Measurements from ENCODE around the gene OR2L3. TPM values are rescaled to one million over a fixed set of nuclear protein-coding genes. Genes with fewer than 3 reads are reported as not detected.

The OR2L3 gene, protein sequence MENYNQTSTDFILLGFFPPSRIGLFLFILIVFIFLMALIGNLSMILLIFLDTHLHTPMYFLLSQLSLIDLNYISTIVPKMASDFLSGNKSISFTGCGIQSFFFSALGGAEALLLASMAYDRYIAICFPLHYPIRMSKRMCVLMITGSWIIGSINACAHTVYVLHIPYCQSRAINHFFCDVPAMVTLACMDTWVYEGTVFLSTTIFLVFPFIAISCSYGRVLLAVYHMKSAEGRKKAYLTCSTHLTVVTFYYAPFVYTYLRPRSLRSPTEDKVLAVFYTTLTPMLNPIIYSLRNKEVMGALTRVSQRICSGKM
- under 1 TPM in 1 of 2 donors, not detected in 1; 0.41 TPM for total RNA-seq

DNA sequence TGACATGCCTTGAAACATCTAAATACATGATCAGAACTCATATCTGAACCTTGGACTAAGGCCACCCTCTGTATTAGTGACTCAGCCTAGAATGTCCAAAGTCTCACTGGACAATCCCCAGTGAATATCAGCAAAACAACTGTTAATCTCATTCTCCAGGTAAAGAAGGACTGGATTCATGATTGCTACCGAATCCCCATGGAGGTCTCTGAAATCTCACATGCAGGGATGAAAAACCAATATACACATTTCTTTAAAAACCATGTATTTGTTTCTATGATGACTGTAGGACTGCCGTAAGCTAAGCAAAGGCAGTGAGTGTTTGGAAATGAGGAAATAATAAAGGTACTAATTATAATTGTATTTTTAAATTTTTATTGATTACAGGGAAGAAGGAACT lies at the start of gene OR2L3:
Gene OR2L3 (plus strand): TSS at position 301 of the 400 bp plus-strand sequence. CDS start 13,846 bp downstream, outside the sequence.
- 78% methylated on average over 2 of the region's 2 CpGs for WGBS
- TF ChIP-seq POLR2AphosphoS5 (IDR thresholded peaks at IDR 0.05) (no peak), POLR2A (IDR thresholded peaks at IDR 0.05) (no peak)
- TF ChIP-seq, protein P1, sequence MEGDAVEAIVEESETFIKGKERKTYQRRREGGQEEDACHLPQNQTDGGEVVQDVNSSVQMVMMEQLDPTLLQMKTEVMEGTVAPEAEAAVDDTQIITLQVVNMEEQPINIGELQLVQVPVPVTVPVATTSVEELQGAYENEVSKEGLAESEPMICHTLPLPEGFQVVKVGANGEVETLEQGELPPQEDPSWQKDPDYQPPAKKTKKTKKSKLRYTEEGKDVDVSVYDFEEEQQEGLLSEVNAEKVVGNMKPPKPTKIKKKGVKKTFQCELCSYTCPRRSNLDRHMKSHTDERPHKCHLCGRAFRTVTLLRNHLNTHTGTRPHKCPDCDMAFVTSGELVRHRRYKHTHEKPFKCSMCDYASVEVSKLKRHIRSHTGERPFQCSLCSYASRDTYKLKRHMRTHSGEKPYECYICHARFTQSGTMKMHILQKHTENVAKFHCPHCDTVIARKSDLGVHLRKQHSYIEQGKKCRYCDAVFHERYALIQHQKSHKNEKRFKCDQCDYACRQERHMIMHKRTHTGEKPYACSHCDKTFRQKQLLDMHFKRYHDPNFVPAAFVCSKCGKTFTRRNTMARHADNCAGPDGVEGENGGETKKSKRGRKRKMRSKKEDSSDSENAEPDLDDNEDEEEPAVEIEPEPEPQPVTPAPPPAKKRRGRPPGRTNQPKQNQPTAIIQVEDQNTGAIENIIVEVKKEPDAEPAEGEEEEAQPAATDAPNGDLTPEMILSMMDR (IDR thresholded peaks at IDR 0.05), result no peak
- no peak for DNase-seq (ENCODE audit: low spot score)
- no peaks in the 10 kb centered on the region for H3K27me3 ChIP-seq (replicated peaks; ENCODE audit: insufficient read depth)
- no peaks in the 10 kb centered on the region for H3K9me3 ChIP-seq
- H3K36me3 ChIP-seq, result no peaks in the 10 kb centered on the region
- H3K4me3 ChIP-seq, result no peak within 1 kb of the TSS
- H3K27ac ChIP-seq, result no peak within 1 kb of the TSS
- intact Hi-C loops (cut with DNase I), result no loop called here
- no peaks in the 10 kb centered on the region for H3K4me1 ChIP-seq (replicated peaks)

DNA sequence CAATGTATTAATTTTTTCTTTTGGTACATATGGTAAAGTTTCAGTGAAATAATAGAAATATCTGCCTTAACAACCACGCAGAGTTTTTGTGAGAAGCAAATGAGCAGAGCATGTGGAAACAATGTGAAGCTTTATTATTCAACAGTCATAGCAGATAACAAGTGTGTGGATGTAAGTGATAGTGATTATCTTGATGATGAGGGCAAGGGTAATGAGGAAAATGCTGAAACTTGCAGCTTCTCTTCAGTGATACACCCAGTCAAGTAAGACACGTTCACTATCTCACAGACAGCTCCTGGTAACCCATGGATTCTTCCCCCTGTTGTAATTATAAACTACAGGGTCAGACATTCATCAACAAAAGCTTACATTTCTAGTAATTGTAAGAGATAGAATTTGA lies 47.8 kb upstream of the OR2L3 start:
- no peaks in the 10 kb centered on the region for H3K9me3 ChIP-seq
- H3K27ac ChIP-seq, result no peak overlapping the region
- H3K27me3 ChIP-seq (replicated peaks; ENCODE audit: insufficient read depth), result no peaks in the 10 kb centered on the region
- WGBS, result 59% methylated on average over 2 of the region's 2 CpGs
- H3K4me1 ChIP-seq (replicated peaks), result no peaks in the 10 kb centered on the region
- intact Hi-C loops (cut with DNase I), result no loop called here
- DNase-seq (ENCODE audit: low spot score), result no peak
- TF ChIP-seq POLR2A (IDR thresholded peaks at IDR 0.05) (no peak), POLR2AphosphoS5 (IDR thresholded peaks at IDR 0.05) (no peak)
- TF ChIP-seq, protein P1 (IDR thresholded peaks at IDR 0.05), result no peak
- no peak overlapping the region for H3K4me3 ChIP-seq
- no peaks in the 10 kb centered on the region for H3K36me3 ChIP-seq

DNA sequence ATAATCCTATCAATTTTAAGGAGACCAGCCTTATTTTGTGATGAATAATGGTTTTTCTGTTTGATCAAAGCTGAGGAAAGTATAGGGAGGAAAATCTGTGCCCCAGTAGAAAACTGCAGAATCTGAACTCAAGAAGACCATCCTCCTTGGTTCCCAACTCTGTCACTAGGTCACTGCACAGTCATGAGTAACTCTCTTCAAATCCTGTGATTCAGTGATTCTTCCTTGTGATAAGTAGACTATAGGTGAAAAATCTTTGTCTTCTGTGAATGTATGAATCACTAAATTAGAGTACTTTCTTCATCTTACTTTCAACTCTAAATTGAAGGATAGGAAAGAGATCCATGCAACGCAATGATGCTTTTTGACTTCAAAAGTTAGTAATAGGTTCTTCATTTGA lies 46.5 kb upstream of the OR2L3 start:
- Histone ChIP-seq H3K27ac (no peak overlapping the region), H3K27me3 (replicated peaks; ENCODE audit: insufficient read depth) (no peaks in the 10 kb centered on the region), H3K9me3 (no peaks in the 10 kb centered on the region), H3K36me3 (no peaks in the 10 kb centered on the region), H3K4me3 (no peak overlapping the region), H3K4me1 (replicated peaks) (no peaks in the 10 kb centered on the region)
- TF ChIP-seq, protein P1 (IDR thresholded peaks at IDR 0.05), result no peak
- TF ChIP-seq POLR2A (IDR thresholded peaks at IDR 0.05) (no peak), POLR2AphosphoS5 (IDR thresholded peaks at IDR 0.05) (no peak)
- 93% methylated on average over 1 of the region's 1 CpG for WGBS
- DNase-seq (ENCODE audit: low spot score), result no peak
- intact Hi-C loops (cut with DNase I), result no loop called here

DNA sequence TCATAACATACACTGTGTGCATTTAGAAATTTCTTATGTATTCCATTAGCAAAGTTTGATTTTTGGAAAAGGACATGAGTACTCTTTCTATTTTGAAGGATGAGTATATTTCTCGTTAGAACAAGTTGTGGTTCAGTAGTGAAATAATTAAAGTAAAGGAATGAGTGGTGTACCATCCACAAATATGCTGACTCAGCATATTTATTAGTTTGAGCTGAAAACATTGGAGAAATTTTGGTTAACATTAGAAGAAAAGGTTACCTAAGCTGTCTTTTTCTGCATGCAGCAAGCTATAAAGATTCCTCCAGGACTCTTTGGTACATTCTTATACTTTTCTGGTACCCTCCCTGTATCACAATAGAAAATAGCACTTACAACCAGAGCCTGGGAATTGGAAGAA lies 38.9 kb upstream of the OR2L3 start:
- no peaks in the 10 kb centered on the region for H3K4me1 ChIP-seq (replicated peaks)
- TF ChIP-seq POLR2A (IDR thresholded peaks at IDR 0.05), result no peak
- TF ChIP-seq, protein P1 (IDR thresholded peaks at IDR 0.05), result no peak
- no peak for TF ChIP-seq POLR2AphosphoS5 (IDR thresholded peaks at IDR 0.05)
- 48% methylated on average over 1 of the region's 1 CpG for WGBS
- no peaks in the 10 kb centered on the region for H3K27me3 ChIP-seq (replicated peaks; ENCODE audit: insufficient read depth)
- no peak overlapping the region for H3K4me3 ChIP-seq
- no peaks in the 10 kb centered on the region for H3K36me3 ChIP-seq
- no peak for DNase-seq (ENCODE audit: low spot score)
- intact Hi-C loops (cut with DNase I), result no loop called here
- H3K27ac ChIP-seq, result no peak overlapping the region
- H3K9me3 ChIP-seq, result no peaks in the 10 kb centered on the region

DNA sequence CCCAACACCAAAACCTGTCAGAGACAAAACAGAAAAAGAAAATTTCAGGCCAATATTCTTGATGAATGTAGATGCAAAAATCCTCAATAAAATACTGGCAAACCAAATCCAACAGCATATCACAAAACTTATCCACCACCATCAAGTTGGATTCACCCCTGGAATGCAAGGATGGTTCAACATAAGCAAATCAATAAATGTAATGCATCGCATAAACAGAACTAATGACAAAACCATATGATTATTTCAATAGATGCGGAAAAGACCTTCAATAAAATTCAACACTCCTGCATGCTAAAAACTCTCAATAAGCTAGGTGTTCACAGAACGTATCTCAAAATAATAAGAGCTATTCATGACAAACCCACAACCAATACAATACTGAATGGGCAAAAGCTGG lies 37.0 kb upstream of the OR2L3 start:
- DNase-seq (ENCODE audit: low spot score), result no peak
- H3K27me3 ChIP-seq (replicated peaks; ENCODE audit: insufficient read depth), result no peaks in the 10 kb centered on the region
- intact Hi-C loops (cut with DNase I), result no loop called here
- H3K27ac ChIP-seq, result no peak overlapping the region
- H3K4me1 ChIP-seq (replicated peaks), result no peaks in the 10 kb centered on the region
- no peak overlapping the region for H3K4me3 ChIP-seq
- TF ChIP-seq, protein P1 (IDR thresholded peaks at IDR 0.05), result no peak
- TF ChIP-seq POLR2AphosphoS5 (IDR thresholded peaks at IDR 0.05), result no peak
- no peak for TF ChIP-seq POLR2A (IDR thresholded peaks at IDR 0.05)
- no peaks in the 10 kb centered on the region for H3K9me3 ChIP-seq
- H3K36me3 ChIP-seq, result no peaks in the 10 kb centered on the region
- WGBS, result 88% methylated on average over 3 of the region's 3 CpGs

Data from prostate gland (tissue), 2 donors.